GM19351 (cell line): ENCODE measurements around the gene NPIPB6.
A peak's percentile ranks its signal among the peaks of the same experiment; 100 is the strongest.

Source experiments
- ATAC-seq: cut with Tn5 transposase; IDR thresholded peaks from one replicate; pipeline ENCODE4 v1.9.1; 2021; ENCODE audit warnings: mild to moderate bottlenecking, moderate library complexity; ENCODE audit not compliant: unreplicated experiment

Gene NPIPB6

DNA sequence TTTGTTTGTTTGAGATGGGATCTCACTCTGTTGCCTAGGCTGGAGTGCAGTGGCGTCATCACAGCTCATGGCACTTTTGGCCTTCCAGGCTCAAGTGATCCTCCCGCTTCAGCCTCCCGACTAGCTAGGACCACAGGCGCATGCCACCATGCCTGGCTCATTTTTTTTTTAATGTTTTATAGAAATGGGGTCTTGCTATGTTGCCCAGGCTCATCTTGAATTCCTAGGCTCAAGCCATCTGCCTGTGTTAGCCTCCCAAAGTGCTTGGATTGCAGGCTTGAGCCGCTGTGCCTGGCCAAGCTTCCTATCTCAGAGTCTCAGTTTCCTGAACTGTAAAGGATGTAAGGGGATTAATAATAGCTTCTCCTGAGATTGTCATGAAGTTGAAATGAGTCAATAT lies 63.0 kb downstream of the NPIPB6 start:
- ATAC-seq, result no peak

DNA sequence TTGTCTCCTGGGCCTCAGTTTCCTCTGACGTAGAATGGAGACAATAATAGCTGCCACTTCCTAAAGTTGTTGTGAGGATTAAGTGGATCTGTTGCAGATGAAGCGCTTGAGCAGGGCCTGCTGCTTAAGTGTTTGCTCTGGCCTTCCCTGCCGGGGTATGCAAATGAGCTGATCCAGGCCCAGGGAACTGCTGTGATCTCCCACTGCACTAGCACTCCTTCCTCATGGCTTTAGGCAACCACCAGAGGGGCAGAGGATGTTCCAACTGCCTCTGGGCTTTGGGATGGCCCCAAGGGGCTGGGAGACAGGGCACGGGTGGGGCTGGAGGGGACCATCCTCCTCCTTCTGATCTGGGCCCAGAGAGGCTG lies 64.8 kb downstream of the NPIPB6 start:
- ATAC-seq, result no peak

DNA sequence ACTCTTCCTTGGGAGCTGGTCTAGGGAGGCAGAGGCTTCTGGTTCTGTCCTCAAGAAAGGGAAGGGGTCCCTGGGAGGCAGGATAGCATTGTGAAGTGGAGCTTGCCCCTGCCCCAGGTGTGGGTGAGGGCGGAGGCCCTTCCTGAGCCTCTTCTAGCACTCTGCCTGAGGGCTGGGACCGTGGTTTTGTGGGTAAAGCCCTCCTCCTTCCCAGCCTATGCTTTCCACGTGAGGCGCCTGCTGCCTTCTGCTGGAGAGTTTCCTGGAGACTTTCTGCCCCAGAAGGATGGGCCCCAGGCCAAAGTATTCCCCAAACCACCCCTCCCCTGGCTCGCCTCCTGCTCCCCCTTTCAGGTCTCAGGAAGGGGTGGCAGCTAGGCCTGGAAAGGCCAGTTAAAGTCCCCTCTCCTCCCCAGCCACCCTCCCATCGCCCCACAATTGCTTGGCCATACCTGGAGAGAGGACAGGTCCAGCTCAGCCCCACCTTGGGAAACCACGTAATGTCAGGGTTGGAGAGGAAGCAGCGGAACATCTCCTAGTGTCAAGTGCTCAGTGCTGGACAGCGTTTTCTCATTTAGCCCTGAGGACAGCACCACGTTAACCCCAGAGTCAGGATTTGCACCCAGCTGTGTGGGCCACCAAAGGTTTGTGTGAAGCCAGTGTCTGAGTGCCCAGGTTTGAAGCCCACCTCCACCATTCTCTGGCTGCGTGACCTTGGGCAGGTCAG lies 65.4 kb downstream of the NPIPB6 start:
- ATAC-seq, result no peak

DNA sequence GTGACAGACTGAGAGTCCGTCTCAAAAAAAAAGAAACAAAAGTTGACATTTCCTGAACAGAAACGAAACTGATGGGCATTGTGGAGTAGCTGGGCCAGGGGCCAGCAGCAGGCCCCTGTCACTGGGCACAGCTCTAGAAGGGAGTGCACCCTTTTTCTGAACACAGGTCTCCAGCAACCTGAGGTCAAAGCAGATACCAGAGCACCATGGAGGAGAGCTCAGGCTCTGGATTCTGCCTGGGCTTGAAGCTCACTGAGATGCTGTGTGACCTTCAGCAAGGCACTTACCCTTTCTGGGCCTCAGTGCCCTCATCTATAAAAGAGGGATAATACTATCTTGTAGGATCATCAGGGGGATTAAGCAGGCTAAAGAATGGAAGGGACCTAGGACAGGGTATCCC lies 66.0 kb downstream of the NPIPB6 start:
- no peak for ATAC-seq

DNA sequence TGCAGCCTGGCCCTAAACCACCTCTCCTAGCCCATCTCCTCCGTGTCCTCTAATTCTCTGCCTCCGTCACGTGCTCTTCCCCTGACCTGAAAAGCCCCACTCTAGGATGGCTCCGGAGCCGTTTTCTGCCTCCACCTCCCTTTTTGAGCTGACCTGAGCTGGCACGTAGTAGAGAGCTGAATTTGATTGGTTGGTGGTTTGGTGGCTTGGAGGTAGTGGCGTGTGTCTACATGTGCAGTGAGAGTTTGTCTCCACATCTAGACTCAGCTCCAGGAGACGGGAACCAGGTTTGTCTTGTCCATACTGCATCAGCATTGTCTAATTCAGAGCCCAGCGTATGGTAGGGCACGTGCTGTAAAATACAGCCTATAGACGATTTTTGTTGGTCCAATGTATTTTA lies 68.0 kb downstream of the NPIPB6 start:
- no peak for ATAC-seq

- no peak for ATAC-seq
Measured at GRCh38 chr16:28294201-28294600, 69.1 kb downstream of the NPIPB6 start.

DNA sequence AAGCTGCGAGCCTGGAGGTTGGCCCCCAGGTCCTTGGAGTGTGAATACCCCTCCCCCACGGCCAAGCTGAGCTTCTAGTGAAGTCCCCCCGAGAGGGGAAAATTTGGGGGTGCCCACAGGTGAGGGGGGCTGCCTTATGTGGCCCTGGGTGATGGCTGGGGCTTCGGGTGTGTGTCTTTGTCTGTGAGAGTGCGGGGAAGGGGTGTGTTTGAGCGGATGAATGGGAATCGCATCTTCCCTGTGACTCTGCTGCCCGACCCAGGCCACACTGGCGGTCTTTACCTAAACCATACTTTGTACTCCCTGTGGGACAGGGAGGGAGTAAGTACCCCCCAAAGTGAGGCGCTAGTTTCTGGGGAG lies 69.7 kb downstream of the NPIPB6 start:
- ATAC-seq, result no peak

- peak; percentile 8 for ATAC-seq
Measured at GRCh38 chr16:28292731-28293600, 70.3 kb downstream of the NPIPB6 start.
